H1 (cell line): ENCODE results near the gene NLRC3. TPM values are rescaled to one million over a fixed set of nuclear protein-coding genes. Genes with fewer than 3 reads are reported as not detected.

Source experiments
- CHD7 ChIP-seq: fragments of 300-600 bp; sonication (generic); IDR thresholded peaks from 2 replicates; pipeline ENCODE4 v1.7.1; 2012; ENCODE audit warnings: low read length, moderate library complexity, mild to moderate bottlenecking, inconsistent platforms; ENCODE audit not compliant: insufficient replicate concordance
- GTF2F1 ChIP-seq: IDR thresholded peaks from 2 replicates; pipeline ENCODE4 v1.6.1; 2012; ENCODE audit warnings: low read depth, low read length, improper control_type of control experiment, borderline replicate concordance
- polyA plus RNA-seq, 7 experiments: library from polyadenylated mRNA; depleted of rRNA in 3 of 7; stranded (reverse) in 5 of 7; unstranded in 2 of 7; fragments of >200 nt in 5 of 7; fragments of 200-250 nt in 2 of 7; gene quantifications; 1 replicate in 5 of 7; 2 replicates in 1 of 7; 4 replicates in 1 of 7; pipeline versions ENCODE4 v1.2.1 to v1.2.3, GENCODE V29; 2011 to 2013; ENCODE audit warnings: missing spikeins in 2 of 7, mixed read lengths in 2 of 7
- total RNA-seq: library from RNA; stranded (reverse); fragmentation: NEBNext Ultra II Directional; extraction: Animal tissue kit (Norgen Biotek cat#: 25700); gene quantifications from 2 replicates; pipeline ENCODE4 v1.2.1, GENCODE V29; 2021

Gene NLRC3
- total and polyA plus RNA-seq, 2 of the 8 experiments (the other 6 are each of a cell fraction or from before 2014, with no cell fraction given): 0.18 to 0.20 TPM

- no peak for TF ChIP-seq CHD7
- no peak for TF ChIP-seq GTF2F1
- TF ChIP-seq, all 59 proteins: peak for 0
These were observed 57.6 kb downstream of the NLRC3 start (continued) for GRCh38 chr16:3519581-3519980.
